ENCODE measurements around the gene CDYL2.

GRCh38 chr16:80790751-80791150 is 13.6 kb downstream of the CDYL2 start:
- no peak for TF ChIP-seq POLR2AphosphoS5 (IDR thresholded peaks at IDR 0.05; ENCODE audit: low read depth, low read length)
- TF ChIP-seq SIN3A (IDR thresholded peaks at IDR 0.05; ENCODE audit: borderline replicate concordance, insufficient read depth, low read length) = no peak
- TF ChIP-seq REST (IDR thresholded peaks at IDR 0.05; ENCODE audit: insufficient read depth in 1 of 2, low read depth in 2 of 2, low read length in 2 of 2) = no peak
